H1 (cell line): ENCODE measurements around the gene OGT. TPM values are rescaled to one million over a fixed set of nuclear protein-coding genes. Genes with fewer than 3 reads are reported as not detected.

Source experiments
- CTCF ChIA-PET: fragments of 300-600 bp; sonication (Branson Sonifier 250); formaldehyde crosslinking; loops from one replicate; lab custom pipeline; 2021; ENCODE audit not compliant: partially characterized antibody; lab: Charles Lee
- POLR2A ChIA-PET: fragments of 300-600 bp; sonication (Branson Sonifier 250); formaldehyde crosslinking; loops from one replicate; lab custom pipeline; 2021; ENCODE audit warnings: inconsistent platforms; ENCODE audit not compliant: partially characterized antibody; lab: Charles Lee
- DNase-seq, 2 experiments: peaks; one replicate each; pipeline versions ENCODE4 v3.0.0 to v3.0.0-alpha.2; 2010 to 2022; ENCODE audit warnings: low spot score in 2 of 2, low read depth in 1 of 2, mixed read lengths in 1 of 2
- FAIRE-seq: peaks from 2 replicates; lab custom pipeline; 2011; peaks lifted over from hg19 to GRCh38; lab: Jason Lieb, UNC
- H2AFZ ChIP-seq: 2 replicates; pipeline ENCODE4 v1.8.1; 2012; ENCODE audit warnings: low read length, inconsistent platforms
- H2AK5ac ChIP-seq: 2 replicates; pipeline ENCODE4 v1.6.1; 2013; ENCODE audit warnings: low read depth, low read length
- H2BK120ac ChIP-seq: replicated peaks from 2 replicates; pipeline ENCODE3; 2013; ENCODE audit warnings: low read depth, low read length, inconsistent platforms
- H2BK12ac ChIP-seq: 2 replicates; pipeline ENCODE4 v1.6.1; 2013; ENCODE audit warnings: low read depth, low read length
- H2BK15ac ChIP-seq: 2 replicates; pipeline ENCODE4 v1.6.1; 2013; ENCODE audit warnings: low read length
- H2BK20ac ChIP-seq: 2 replicates; pipeline ENCODE4 v1.6.1; 2013; ENCODE audit warnings: low read length
- H2BK5ac ChIP-seq: 2 replicates; pipeline ENCODE4 v1.6.1; 2013; ENCODE audit warnings: low read depth, low read length
- H3K14ac ChIP-seq: 2 replicates; pipeline ENCODE4 v1.6.1; 2013; ENCODE audit warnings: inconsistent platforms; ENCODE audit not compliant: insufficient read length
- H3K18ac ChIP-seq: 2 replicates; pipeline ENCODE4 v1.6.1; 2013; ENCODE audit warnings: low read length; ENCODE audit errors: extremely low read depth
- H3K23ac ChIP-seq: 2 replicates; pipeline ENCODE4 v1.6.1; 2013; ENCODE audit warnings: inconsistent platforms; ENCODE audit not compliant: insufficient read length
- H3K23me2 ChIP-seq: 2 replicates; pipeline ENCODE4 v1.6.1; 2013; ENCODE audit warnings: low read depth, low read length
- H3K27ac ChIP-seq: 2 replicates; pipeline ENCODE4 v1.6.1; 2011; ENCODE audit warnings: low read depth, low read length, inconsistent platforms
- H3K27me3 ChIP-seq, 4 experiments: replicated peaks in 1 of 4; 1 replicate in 1 of 4; 2 replicates in 3 of 4; pipeline versions ENCODE4 v1.6.1 to v1.8.1; 2011 to 2013; ENCODE audit warnings: low read length in 3 of 4, mild to moderate bottlenecking in 3 of 4, inconsistent platforms in 2 of 4, mixed read lengths in 2 of 4, moderate library complexity in 1 of 4; ENCODE audit not compliant: control insufficient read depth in 3 of 4, insufficient read depth in 3 of 4; ENCODE audit errors: extremely low read depth in 1 of 4
- H3K36me3 ChIP-seq, 4 experiments: 2 replicates each; pipeline versions ENCODE4 v1.6.1 to v1.8.1; 2011 to 2013; ENCODE audit warnings: mild to moderate bottlenecking in 4 of 4, low read length in 3 of 4, moderate library complexity in 2 of 4, control low read depth in 1 of 4, inconsistent platforms in 1 of 4; ENCODE audit not compliant: insufficient read depth in 4 of 4, control insufficient read depth in 2 of 4
- H3K4ac ChIP-seq: replicated peaks from 2 replicates; pipeline ENCODE3; 2013; ENCODE audit warnings: low read length, low read depth, mixed read lengths, inconsistent platforms; ENCODE audit not compliant: insufficient read length
- H3K4me1 ChIP-seq, 4 experiments: replicated peaks in 1 of 4; 1 replicate in 1 of 4; 2 replicates in 3 of 4; pipeline versions ENCODE4 v1.6.1 to v1.8.1; 2011 to 2013; ENCODE audit warnings: low read length in 3 of 4, inconsistent platforms in 2 of 4, mixed read lengths in 1 of 4; ENCODE audit not compliant: insufficient read depth in 4 of 4, control insufficient read depth in 3 of 4
- H3K4me2 ChIP-seq, 2 experiments: 2 replicates each; pipeline versions ENCODE4 v1.6.1 to v1.8.1; 2011 to 2013; ENCODE audit warnings: low read depth in 2 of 2, low read length in 2 of 2, control low read depth in 1 of 2, inconsistent platforms in 1 of 2, mild to moderate bottlenecking in 1 of 2; ENCODE audit not compliant: insufficient read depth in 1 of 2
- H3K4me3 ChIP-seq, 4 experiments: fragments of 200-600, 300-600 bp in 1 of 4; sonication (generic), shearing (Covaris generic), sonication (Bioruptor Twin) in 1 of 4; 2 replicates each; pipeline versions ENCODE4 v1.5.1 to v1.8.1; 2011 to 2016; ENCODE audit warnings: low read length in 4 of 4, low read depth in 3 of 4, control low read depth in 2 of 4, inconsistent platforms in 2 of 4, mild to moderate bottlenecking in 2 of 4, mixed read lengths in 1 of 4, moderate library complexity in 1 of 4; ENCODE audit not compliant: insufficient read depth in 2 of 4; ENCODE audit errors: extremely low read depth in 1 of 4
- H3K56ac ChIP-seq: replicated peaks from 2 replicates; pipeline ENCODE3; 2013; ENCODE audit warnings: low read depth, mild to moderate bottlenecking, mixed read lengths, low read length, inconsistent platforms; ENCODE audit not compliant: insufficient read length
- H3K79me1 ChIP-seq: 2 replicates; pipeline ENCODE4 v1.6.1; 2013; ENCODE audit warnings: low read depth, low read length, control low read depth
- H3K79me2 ChIP-seq, 2 experiments: 2 replicates each; pipeline versions ENCODE4 v1.6.1 to v1.8.1; 2012 to 2013; ENCODE audit warnings: low read length in 2 of 2, mild to moderate bottlenecking in 2 of 2, inconsistent platforms in 1 of 2; ENCODE audit not compliant: insufficient read depth in 2 of 2, control insufficient read depth in 1 of 2
- H3K9ac ChIP-seq, 4 experiments: replicated peaks in 1 of 4; 1 replicate in 1 of 4; 2 replicates in 3 of 4; pipeline versions ENCODE4 v1.6.1 to v1.8.1; 2011 to 2013; ENCODE audit warnings: low read depth in 3 of 4, low read length in 3 of 4, control low read depth in 2 of 4, mild to moderate bottlenecking in 2 of 4, moderate library complexity in 2 of 4, inconsistent platforms in 1 of 4; ENCODE audit errors: extremely low read depth in 1 of 4
- H3K9me3 ChIP-seq, 2 experiments: 2 replicates each; pipeline versions ENCODE4 v1.6.1 to v1.8.1; 2012 to 2013; ENCODE audit warnings: mild to moderate bottlenecking in 2 of 2, moderate library complexity in 2 of 2, control low read depth in 1 of 2, inconsistent platforms in 1 of 2, low read depth in 1 of 2, low read length in 1 of 2, mixed read lengths in 1 of 2; ENCODE audit not compliant: insufficient read depth in 2 of 2
- H4K20me1 ChIP-seq, 2 experiments: replicated peaks in 1 of 2; 2 replicates each; pipeline versions ENCODE3 to v1.8.1; 2011 to 2013; ENCODE audit warnings: inconsistent platforms in 2 of 2, low read length in 2 of 2, mild to moderate bottlenecking in 1 of 2; ENCODE audit not compliant: insufficient read depth in 2 of 2, control insufficient read depth in 1 of 2
- H4K5ac ChIP-seq: 2 replicates; pipeline ENCODE4 v1.6.1; 2013; ENCODE audit warnings: low read length, low read depth, mixed read lengths, inconsistent platforms; ENCODE audit not compliant: insufficient read length
- H4K8ac ChIP-seq: 2 replicates; pipeline ENCODE4 v1.8.0; 2013; ENCODE audit warnings: mild to moderate bottlenecking, moderate library complexity, low read length, inconsistent platforms; ENCODE audit not compliant: insufficient read depth; ENCODE audit errors: extremely low read depth
- H4K91ac ChIP-seq: replicated peaks from 2 replicates; pipeline ENCODE3; 2013; ENCODE audit warnings: low read length, mixed read lengths, inconsistent platforms; ENCODE audit not compliant: insufficient read length
- ASH2L ChIP-seq: fragments of 200-600, 300-600 bp; sonication (generic); IDR thresholded peaks from one replicate; pipeline ENCODE4 v1.7.1; 2017; ENCODE audit warnings: low read length
- BACH1 ChIP-seq: IDR thresholded peaks from 2 replicates; pipeline ENCODE4 v1.6.1; 2012; ENCODE audit warnings: low read length, improper control_type of control experiment
- CEBPB ChIP-seq: IDR thresholded peaks from 2 replicates; pipeline ENCODE4 v1.6.1; 2012; ENCODE audit warnings: low read depth, low read length
- CHD2 ChIP-seq: IDR thresholded peaks from 2 replicates; pipeline ENCODE4 v1.6.1; 2012; ENCODE audit warnings: low read length, improper control_type of control experiment
- CTBP2 ChIP-seq: IDR thresholded peaks from 2 replicates; pipeline ENCODE4 v1.7.0; 2011; ENCODE audit warnings: borderline replicate concordance, mild to moderate bottlenecking, moderate library complexity, mixed read lengths, low read length; ENCODE audit not compliant: insufficient read depth, insufficient read length
- HDAC6 ChIP-seq: IDR thresholded peaks from one replicate; pipeline ENCODE4 v1.7.1; 2012; ENCODE audit warnings: low read depth, mild to moderate bottlenecking, inconsistent platforms, low read length, moderate library complexity
- JUN ChIP-seq: IDR thresholded peaks from 2 replicates; pipeline ENCODE4 v1.6.1; 2011; ENCODE audit warnings: low read depth, mild to moderate bottlenecking, improper control_type of control experiment, low read length
- KDM1A ChIP-seq: fragments of 200-600, 300-600 bp; sonication (generic); IDR thresholded peaks from 2 replicates; pipeline ENCODE4 v1.7.1; 2016; ENCODE audit warnings: mild to moderate bottlenecking, low read length, borderline replicate concordance
- SIRT6 ChIP-seq: IDR thresholded peaks from one replicate; pipeline ENCODE4 v1.7.1; 2012; ENCODE audit warnings: low read length, inconsistent platforms
- SIX5 ChIP-seq: IDR thresholded peaks from 2 replicates; pipeline ENCODE4 v1.6.1; 2011; ENCODE audit warnings: mild to moderate bottlenecking, low read depth, low read length
- SP2 ChIP-seq: IDR thresholded peaks from 2 replicates; pipeline ENCODE4 v1.6.1; 2012; ENCODE audit warnings: mild to moderate bottlenecking, low read length, inconsistent platforms
- WGBS, 2 experiments: shearing (Covaris generic) in 1 of 2; methylation state at CpG; one replicate each; pipeline versions ENCODE4 v1.1.6 to v1.1.7; 2013 to 2015; ENCODE audit warnings: low lambda C conversion rate in 2 of 2, mixed read lengths in 2 of 2, inconsistent platforms in 1 of 2, low coverage in 1 of 2, missing lambda C conversion rate in 1 of 2; ENCODE audit not compliant: insufficient replicate concordance in 2 of 2, insufficient coverage in 1 of 2, insufficient read length in 1 of 2; ENCODE audit errors: extremely low coverage in 1 of 2, missing lambda C conversion rate in 1 of 2; 5-methylcytosine and 5-hydroxymethylcytosine counted together
- polyA plus RNA-seq, 7 experiments: library from polyadenylated mRNA; depleted of rRNA in 3 of 7; stranded (reverse) in 5 of 7; unstranded in 2 of 7; fragments of >200 nt in 5 of 7; fragments of 200-250 nt in 2 of 7; gene quantifications; 1 replicate in 5 of 7; 2 replicates in 1 of 7; 4 replicates in 1 of 7; pipeline versions ENCODE4 v1.2.1 to v1.2.3, GENCODE V29; 2011 to 2013; ENCODE audit warnings: missing spikeins in 2 of 7, mixed read lengths in 2 of 7
- total RNA-seq: library from RNA; stranded (reverse); fragmentation: NEBNext Ultra II Directional; extraction: Animal tissue kit (Norgen Biotek cat#: 25700); gene quantifications from 2 replicates; pipeline ENCODE4 v1.2.1, GENCODE V29; 2021

Gene OGT
- total and polyA plus RNA-seq, 2 of the 8 experiments (the other 6 are each of a cell fraction or from before 2014, with no cell fraction given) = 130 to 169 TPM

GRCh38 chrX:71609095-71609750 lies 76.3 kb downstream of the OGT start:
- no peak overlapping the region for H3K9ac ChIP-seq
- H3K27me3 ChIP-seq = no peaks in the 10 kb centered on the region
- no peak overlapping the region for H2BK5ac ChIP-seq
- no peak for DNase-seq
- H3K4me2 ChIP-seq = no peak overlapping the region
- H3K27ac ChIP-seq = no peak overlapping the region
- H3K56ac ChIP-seq = no peak overlapping the region
- H2AFZ ChIP-seq = no peak overlapping the region
- no peaks in the 10 kb centered on the region for H4K20me1 ChIP-seq
- H2BK120ac ChIP-seq = no peak overlapping the region
- no peaks in the 10 kb centered on the region for H3K9me3 ChIP-seq
- no peak overlapping the region for H2BK15ac ChIP-seq
- no peak overlapping the region for H3K23ac ChIP-seq
- H3K23me2 ChIP-seq = no peaks in the 10 kb centered on the region
- FAIRE-seq = no peak
- no peak overlapping the region for H2AK5ac ChIP-seq
- H3K4ac ChIP-seq = no peak overlapping the region
- no peak overlapping the region for H4K91ac ChIP-seq
- H3K18ac ChIP-seq = no peak overlapping the region
- no peak overlapping the region for H2BK12ac ChIP-seq
- H2BK20ac ChIP-seq = no peak overlapping the region
- POLR2A ChIA-PET = interaction anchor here (1.2 kb wide), 1 partner anchor 76 kb away, joined by 5 read pairs; the partner anchor contains the start of gene OGT
- no peak overlapping the region for H4K5ac ChIP-seq
- peaks cover 0 to 12% (median 3%) of the 10 kb centered on the region in 4 experiments; a peak in 3 of 8 replicates for H3K36me3 ChIP-seq
- CTCF ChIA-PET = interaction anchor here (1.3 kb wide), 1 partner anchor 43 kb away, joined by 4 read pairs; no protein-coding TSS in a partner anchor
- H3K14ac ChIP-seq = no peak overlapping the region
- no peak overlapping the region for H4K8ac ChIP-seq
- no peak for TF ChIP-seq CTBP2
- no peak for TF ChIP-seq ASH2L
- TF ChIP-seq SIX5 = no peak
- TF ChIP-seq SP2 = no peak
- no peak for TF ChIP-seq JUN
- TF ChIP-seq BACH1 = no peak
- no peak for TF ChIP-seq CHD2
- TF ChIP-seq CEBPB = no peak
- no peak for TF ChIP-seq KDM1A
- no peak for TF ChIP-seq HDAC6
- TF ChIP-seq SIRT6 = no peak
- TF ChIP-seq, all 59 proteins: peak for 0
- H3K4me3 ChIP-seq = no peak overlapping the region
- H3K79me2 ChIP-seq = no peaks in the 10 kb centered on the region
- WGBS, 2 experiments = 94% methylated on average over 3 of the region's 3 CpGs; no CpG with 5 or more reads in 1 of the 2 experiments
- H3K4me1 ChIP-seq = no peaks in the 10 kb centered on the region
- no peaks in the 10 kb centered on the region for H3K79me1 ChIP-seq
